OCI-LY7 (cell line): ENCODE measurements around the gene FMC1. TPM values are rescaled to one million over a fixed set of nuclear protein-coding genes. Genes with fewer than 3 reads are reported as not detected.
A peak's percentile ranks its signal among the peaks of the same experiment; 100 is the strongest.

ENCODE experiments used
- BruUV-seq: library from RNA; stranded (reverse); fragments of 400-500 nt; replicated peaks from 2 replicates; lab custom pipeline; 2021; lab: Mats Ljungman, UMichigan
- CTCF ChIA-PET: fragments of 300-600 bp; sonication (Branson Sonifier 250); formaldehyde crosslinking; loops from one replicate; lab custom pipeline; 2022; ENCODE audit warnings: antibody characterized with exemption; ENCODE audit not compliant: unreplicated experiment; lab: Charles Lee
- POLR2A ChIA-PET: fragments of 300-600 bp; sonication (Branson Sonifier 250); formaldehyde crosslinking; loops from one replicate; lab custom pipeline; 2022; ENCODE audit warnings: antibody characterized with exemption; lab: Charles Lee
- DNase-seq: peaks from one replicate; pipeline ENCODE4 v3.0.0-alpha.2; 2015; ENCODE audit warnings: low spot score
- H2AFZ ChIP-seq: fragments of 200-600 bp; sonication (generic), shearing (Covaris generic); 2 replicates; pipeline ENCODE4 v1.6.1; 2014; ENCODE audit warnings: mild to moderate bottlenecking, antibody characterized with exemption, low read length, moderate library complexity
- H3K27ac ChIP-seq: fragments of 200-600 bp; sonication (generic); 2 replicates; pipeline ENCODE4 v1.5.1; 2014; ENCODE audit warnings: mixed run types, low read depth, mild to moderate bottlenecking, moderate library complexity, low read length, inconsistent platforms; ENCODE audit not compliant: poor library complexity, severe bottlenecking
- H3K36me3 ChIP-seq: fragments of 200-600 bp; sonication (generic); 2 replicates; pipeline ENCODE4 v1.6.1; 2014; ENCODE audit warnings: mild to moderate bottlenecking, antibody characterized with exemption, low read length, moderate library complexity, mixed read lengths; ENCODE audit not compliant: insufficient read depth
- H3K4me1 ChIP-seq: fragments of 200-600 bp; sonication (generic); 2 replicates; pipeline ENCODE4 v1.5.1; 2014; ENCODE audit warnings: mild to moderate bottlenecking, low read length; ENCODE audit not compliant: insufficient read depth, poor library complexity, severe bottlenecking
- H3K4me2 ChIP-seq: fragments of 200-600 bp; sonication (generic); 2 replicates; pipeline ENCODE4 v1.6.1; 2014; ENCODE audit warnings: mild to moderate bottlenecking, low read length
- H3K4me3 ChIP-seq: fragments of 200-600 bp; sonication (generic); 2 replicates; pipeline ENCODE4 v1.5.1; 2014; ENCODE audit warnings: mild to moderate bottlenecking, low read depth, low read length; ENCODE audit not compliant: poor library complexity, severe bottlenecking
- H3K79me2 ChIP-seq: fragments of 200-600 bp; sonication (generic); 2 replicates; pipeline ENCODE4 v1.6.1; 2016; ENCODE audit warnings: low read depth, mild to moderate bottlenecking, low read length, moderate library complexity, mixed read lengths; ENCODE audit not compliant: insufficient read depth
- H3K9me2 ChIP-seq: fragments of 200-600 bp; sonication (generic); 2 replicates; pipeline ENCODE4 v1.6.1; 2016; ENCODE audit warnings: mild to moderate bottlenecking, low read length, mixed read lengths; ENCODE audit not compliant: insufficient read depth
- H3K9me3 ChIP-seq: fragments of 200-600 bp; sonication (generic); 2 replicates; pipeline ENCODE4 v1.6.1; 2014; ENCODE audit warnings: mild to moderate bottlenecking, mixed run types, low read length, mixed read lengths
- H4K20me1 ChIP-seq: fragments of 200-600 bp; sonication (generic); 2 replicates; pipeline ENCODE4 v1.6.1; 2014; ENCODE audit warnings: mild to moderate bottlenecking, antibody characterized with exemption, low read length, moderate library complexity, mixed read lengths; ENCODE audit not compliant: insufficient read depth
- CTCF ChIP-seq: fragments of 200-600 bp; sonication (generic); conservative IDR thresholded peaks from 2 replicates; pipeline ENCODE4 v1.5.1; 2014; ENCODE audit warnings: mild to moderate bottlenecking, antibody characterized with exemption, low read length, moderate library complexity, mixed read lengths
- EZH2phosphoT487 ChIP-seq: fragments of 200-600 bp; sonication (generic); IDR thresholded peaks from 2 replicates; pipeline ENCODE4 v1.6.1; 2018; ENCODE audit warnings: low read depth, borderline replicate concordance, mild to moderate bottlenecking, mixed run types, antibody characterized with exemption, low read length, moderate library complexity, mixed read lengths
- intact Hi-C: fragments of 100-400 bp; cut with micrococcal nuclease; formaldehyde crosslinking; loops from one replicate; pipeline ENCODE4 v1.10.0; 2022; ENCODE audit not compliant: unreplicated experiment
- total RNA-seq, 2 experiments: library from RNA; depleted of rRNA in 1 of 2; stranded (reverse); fragments of >200 nt in 1 of 2; shearing (Covaris generic) in 1 of 2; gene quantifications; 2 replicates each; pipeline ENCODE4 v1.2.3, GENCODE V29; 2014 to 2022

Gene FMC1
- total RNA-seq, 2 experiments from 2014 or later = 15.1 to 19.5 TPM

GRCh38 chr7:139334399-139335150 lies 6.6 kb upstream of the FMC1 start:
- Histone ChIP-seq H3K4me1 (peaks cover 5% of the 10 kb centered on the region), H3K4me3 (no peak overlapping the region), H3K36me3 (no peaks in the 10 kb centered on the region), H3K9me2 (no peaks in the 10 kb centered on the region), H3K79me2 (no peaks in the 10 kb centered on the region), H4K20me1 (no peaks in the 10 kb centered on the region), H3K4me2 (no peak overlapping the region), H2AFZ (no peak overlapping the region), H3K9me3 (peaks cover 10% of the 10 kb centered on the region; the same call in 1 of the 2 replicates), H3K27ac (no peak overlapping the region)
- CTCF ChIA-PET = no interaction called here
- BruUV-seq = no TSS peak
- POLR2A ChIA-PET = interaction anchor here (0.6 kb wide), 1 partner anchor 37 kb away, joined by 3 read pairs; no protein-coding TSS in a partner anchor
- intact Hi-C loops = no loop called here
- no peak for DNase-seq
- TF ChIP-seq EZH2phosphoT487 = no peak
- TF ChIP-seq CTCF = no peak

- Histone ChIP-seq H3K4me3 (no peak overlapping the region), H3K9me2 (no peaks in the 10 kb centered on the region), H3K4me1 (peaks cover 15% of the 10 kb centered on the region), H3K27ac (no peak overlapping the region), H2AFZ (peak overlapping the region; percentile 83; the same call in 1 of the 2 replicates), H3K79me2 (peaks cover 12% of the 10 kb centered on the region; the same call in 1 of the 2 replicates), H3K36me3 (peaks cover 4% of the 10 kb centered on the region; the same call in 1 of the 2 replicates), H3K9me3 (peaks cover 14% of the 10 kb centered on the region; the same call in 1 of the 2 replicates), H3K4me2 (no peak overlapping the region), H4K20me1 (no peaks in the 10 kb centered on the region)
- DNase-seq = no peak
- ChIA-PET POLR2A (interaction anchor here (0.5 to 2.8 kb wide), 7 partner anchors 10 to 877 kb away, joined by 3 to 11 read pairs (median 3); no protein-coding TSS in a partner anchor), CTCF (no interaction called here)
- no peak for TF ChIP-seq EZH2phosphoT487
- no peak for TF ChIP-seq CTCF
- BruUV-seq = no TSS peak
- intact Hi-C loops = no loop called here
Measured at GRCh38 chr7:139339025-139339424, 2.1 kb upstream of the FMC1 start.
